ENCODE measurements around the gene BRPF1.

DNA sequence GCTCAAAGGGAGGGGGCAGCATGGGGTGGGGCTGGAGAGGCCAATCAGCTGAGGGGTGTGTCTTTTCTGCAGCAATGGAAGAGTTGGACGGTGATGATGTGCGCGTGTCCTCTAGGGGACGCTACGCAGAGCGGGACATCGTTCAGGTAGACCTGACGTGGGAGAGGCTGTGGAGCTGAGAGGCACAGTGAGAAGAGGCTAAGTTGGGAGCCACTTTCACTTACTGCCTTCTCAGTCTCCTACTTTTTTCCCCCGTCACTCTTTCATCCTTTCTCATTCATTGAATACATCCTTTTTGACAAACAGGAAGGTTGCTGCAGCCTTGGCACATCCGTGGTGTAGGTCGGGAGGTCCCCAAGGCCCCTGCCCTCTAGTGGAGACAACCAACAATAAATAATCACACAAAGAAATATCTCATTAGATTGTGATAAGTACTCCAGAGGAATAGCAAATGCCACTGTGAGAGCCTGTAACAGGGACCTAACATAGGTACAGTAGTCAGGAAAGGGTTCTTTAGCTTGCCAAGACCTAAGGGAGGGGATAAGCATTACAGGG lies 4.4 kb upstream of the BRPF1 start:
- TF ChIP-seq EZH2 (IDR thresholded peaks at IDR 0.05; ENCODE audit: insufficient read depth, low read length), result no peak
- TF ChIP-seq, protein P1, sequence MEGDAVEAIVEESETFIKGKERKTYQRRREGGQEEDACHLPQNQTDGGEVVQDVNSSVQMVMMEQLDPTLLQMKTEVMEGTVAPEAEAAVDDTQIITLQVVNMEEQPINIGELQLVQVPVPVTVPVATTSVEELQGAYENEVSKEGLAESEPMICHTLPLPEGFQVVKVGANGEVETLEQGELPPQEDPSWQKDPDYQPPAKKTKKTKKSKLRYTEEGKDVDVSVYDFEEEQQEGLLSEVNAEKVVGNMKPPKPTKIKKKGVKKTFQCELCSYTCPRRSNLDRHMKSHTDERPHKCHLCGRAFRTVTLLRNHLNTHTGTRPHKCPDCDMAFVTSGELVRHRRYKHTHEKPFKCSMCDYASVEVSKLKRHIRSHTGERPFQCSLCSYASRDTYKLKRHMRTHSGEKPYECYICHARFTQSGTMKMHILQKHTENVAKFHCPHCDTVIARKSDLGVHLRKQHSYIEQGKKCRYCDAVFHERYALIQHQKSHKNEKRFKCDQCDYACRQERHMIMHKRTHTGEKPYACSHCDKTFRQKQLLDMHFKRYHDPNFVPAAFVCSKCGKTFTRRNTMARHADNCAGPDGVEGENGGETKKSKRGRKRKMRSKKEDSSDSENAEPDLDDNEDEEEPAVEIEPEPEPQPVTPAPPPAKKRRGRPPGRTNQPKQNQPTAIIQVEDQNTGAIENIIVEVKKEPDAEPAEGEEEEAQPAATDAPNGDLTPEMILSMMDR (IDR thresholded peaks at IDR 0.05; ENCODE audit: insufficient read depth, low read depth, low read length), result no peak

Measured in astrocyte (in vitro differentiated cells and primary cell).